IMR-90 (cell line): Measurements from ENCODE around the gene CHGA.

Experiments
- BHLHE40 ChIP-seq: fragments of 150-350 bp; IDR thresholded peaks from 2 replicates; pipeline ENCODE4 v1.6.1; 2016; ENCODE audit warnings: mild to moderate bottlenecking, low read depth, low read length
- MAZ ChIP-seq: IDR thresholded peaks from 2 replicates; pipeline ENCODE4 v1.6.1; 2012; ENCODE audit warnings: low read depth, mild to moderate bottlenecking, low read length, improper control_type of control experiment, moderate library complexity, borderline replicate concordance
- MXI1 ChIP-seq: IDR thresholded peaks from 2 replicates; pipeline ENCODE4 v1.6.1; 2012; ENCODE audit warnings: low read depth, mild to moderate bottlenecking, low read length, moderate library complexity, borderline replicate concordance
- POLR2A ChIP-seq: IDR thresholded peaks from 2 replicates; pipeline ENCODE4 v1.6.1; 2012; ENCODE audit warnings: mild to moderate bottlenecking, low read depth, low read length
- RAD21 ChIP-seq: IDR thresholded peaks from 2 replicates; pipeline ENCODE4 v1.6.1; 2012; ENCODE audit warnings: low read length, improper control_type of control experiment
- SMC3 ChIP-seq: fragments of 150-350 bp; IDR thresholded peaks from 2 replicates; pipeline ENCODE4 v1.6.1; 2016; ENCODE audit warnings: low read depth, mild to moderate bottlenecking, antibody characterized with exemption, low read length, moderate library complexity
- TF ChIP-seq, protein P1 (sequence below): conservative IDR thresholded peaks from 2 replicates; pipeline ENCODE4 v1.5.1; 2012; ENCODE audit warnings: mild to moderate bottlenecking, low read depth, low read length, improper control_type of control experiment

GRCh38 chr14:92923744-92924103 lies 774 bp downstream of the CHGA start:
- TF ChIP-seq RAD21 (no peak), BHLHE40 (no peak), POLR2A (no peak), SMC3 (no peak), MAZ (no peak), MXI1 (no peak)
- TF ChIP-seq, protein P1, sequence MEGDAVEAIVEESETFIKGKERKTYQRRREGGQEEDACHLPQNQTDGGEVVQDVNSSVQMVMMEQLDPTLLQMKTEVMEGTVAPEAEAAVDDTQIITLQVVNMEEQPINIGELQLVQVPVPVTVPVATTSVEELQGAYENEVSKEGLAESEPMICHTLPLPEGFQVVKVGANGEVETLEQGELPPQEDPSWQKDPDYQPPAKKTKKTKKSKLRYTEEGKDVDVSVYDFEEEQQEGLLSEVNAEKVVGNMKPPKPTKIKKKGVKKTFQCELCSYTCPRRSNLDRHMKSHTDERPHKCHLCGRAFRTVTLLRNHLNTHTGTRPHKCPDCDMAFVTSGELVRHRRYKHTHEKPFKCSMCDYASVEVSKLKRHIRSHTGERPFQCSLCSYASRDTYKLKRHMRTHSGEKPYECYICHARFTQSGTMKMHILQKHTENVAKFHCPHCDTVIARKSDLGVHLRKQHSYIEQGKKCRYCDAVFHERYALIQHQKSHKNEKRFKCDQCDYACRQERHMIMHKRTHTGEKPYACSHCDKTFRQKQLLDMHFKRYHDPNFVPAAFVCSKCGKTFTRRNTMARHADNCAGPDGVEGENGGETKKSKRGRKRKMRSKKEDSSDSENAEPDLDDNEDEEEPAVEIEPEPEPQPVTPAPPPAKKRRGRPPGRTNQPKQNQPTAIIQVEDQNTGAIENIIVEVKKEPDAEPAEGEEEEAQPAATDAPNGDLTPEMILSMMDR: no peak
